OCI-LY3 (cell line): ENCODE data around the gene FOXJ3.

ENCODE experiments used
- H2AFZ ChIP-seq: fragments of 200-600, 300-600 bp; shearing (Covaris generic); 2 replicates; pipeline ENCODE4 v1.6.0; 2014; ENCODE audit warnings: antibody characterized with exemption, low read depth, low read length
- H3K27ac ChIP-seq: fragments of 200-600, 300-600 bp; sonication (generic); 2 replicates; pipeline ENCODE4 v1.5.1; 2014; ENCODE audit warnings: mild to moderate bottlenecking, low read length, moderate library complexity, mixed read lengths
- H3K27me3 ChIP-seq: fragments of 200-600, 300-600 bp; sonication (generic); 2 replicates; pipeline ENCODE4 v1.6.1; 2014; ENCODE audit warnings: low read depth, low read length, mixed read lengths
- H3K36me3 ChIP-seq: fragments of 200-600, 300-600 bp; sonication (generic); replicated peaks from 2 replicates; pipeline ENCODE3; 2014; ENCODE audit warnings: low read depth, low read length, mixed read lengths
- H3K4me1 ChIP-seq: fragments of 300-600, 200-600 bp; sonication (generic); 2 replicates; pipeline ENCODE4 v1.6.1; 2014; ENCODE audit warnings: low read length, mixed read lengths
- H3K4me2 ChIP-seq: fragments of 200-600, 300-600 bp; sonication (generic); 2 replicates; pipeline ENCODE4 v1.6.1; 2014; ENCODE audit warnings: low read length, mixed read lengths
- H3K4me3 ChIP-seq: fragments of 300-600, 200-600 bp; sonication (generic); 2 replicates; pipeline ENCODE4 v1.5.1; 2014; ENCODE audit warnings: antibody characterized with exemption, mild to moderate bottlenecking, low read length, moderate library complexity
- H3K79me2 ChIP-seq: fragments of 300-600, 200-600 bp; shearing (Covaris generic); 2 replicates; pipeline ENCODE4 v1.6.1; 2014; ENCODE audit warnings: mild to moderate bottlenecking, low read length, mixed read lengths
- H3K9ac ChIP-seq: fragments of 300-600, 200-600 bp; shearing (Covaris generic); 2 replicates; pipeline ENCODE4 v1.6.0; 2014; ENCODE audit warnings: mild to moderate bottlenecking, low read length, moderate library complexity
- H3K9me3 ChIP-seq: fragments of 200-600, 300-600 bp; shearing (Covaris generic); 2 replicates; pipeline ENCODE4 v1.6.1; 2014; ENCODE audit warnings: low read length, mixed read lengths; ENCODE audit not compliant: insufficient read depth
- H4K20me1 ChIP-seq: fragments of 200-600, 300-600 bp; sonication (generic); 2 replicates; pipeline ENCODE4 v1.6.1; 2016; ENCODE audit warnings: low read length, mixed read lengths; ENCODE audit not compliant: insufficient read depth
- CTCF ChIP-seq: fragments of 200-600, 300-600 bp; sonication (generic); IDR thresholded peaks from 2 replicates; pipeline ENCODE4 v1.5.1; 2014; ENCODE audit warnings: antibody characterized with exemption, low read length, low read depth
- EZH2phosphoT487 ChIP-seq: fragments of 200-600 bp; shearing (Covaris generic); IDR thresholded peaks from 2 replicates; pipeline ENCODE4 v1.6.1; 2018; ENCODE audit warnings: antibody characterized with exemption, mixed run types, low read depth

Gene FOXJ3

DNA sequence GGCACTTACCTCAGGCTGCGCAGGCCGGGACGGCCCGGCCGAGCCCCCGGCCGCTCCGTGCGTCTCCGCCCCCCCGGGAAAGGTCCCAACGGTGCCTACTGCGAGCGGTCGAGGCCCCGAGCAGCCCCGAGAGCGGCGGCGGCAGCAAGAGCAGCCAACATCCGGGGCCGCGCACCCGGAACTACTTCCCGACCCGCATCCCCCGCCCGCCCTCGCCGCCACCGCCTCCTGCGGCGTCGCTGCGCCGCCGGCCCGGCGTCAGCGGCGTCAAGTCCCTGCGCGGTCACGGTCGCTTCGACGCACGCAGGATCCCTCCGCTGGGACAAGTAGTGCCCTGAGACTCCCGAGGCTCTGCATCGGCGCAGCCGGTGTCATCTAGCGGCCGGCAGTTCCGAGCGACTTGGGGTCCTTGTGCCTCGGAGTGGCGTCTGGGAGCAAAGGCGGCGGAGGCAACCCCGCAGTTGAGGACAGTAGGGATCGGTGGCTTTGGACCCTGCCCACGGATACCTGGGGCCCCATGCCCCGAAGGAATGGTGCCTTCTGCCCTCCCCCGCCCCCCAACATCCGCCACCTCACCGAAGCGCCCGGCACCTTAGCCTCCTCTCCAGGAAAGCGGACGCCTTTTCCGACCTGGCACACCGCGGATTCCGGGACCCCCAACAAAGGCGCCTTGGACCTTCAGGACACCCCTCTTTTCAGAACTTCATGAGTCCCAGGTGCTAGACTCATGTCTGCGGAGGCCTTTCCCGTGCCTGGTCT lies at the start of gene FOXJ3:
Gene FOXJ3 (minus strand): TSS at position 186 of the 759 bp plus-strand sequence. CDS start 24,142 bp downstream, outside the sequence.
- Histone ChIP-seq H4K20me1 (peaks cover 33% of the 10 kb centered on the region), H3K4me2 (peak within 1 kb of the TSS; percentile 87), H3K9me3 (no peaks in the 10 kb centered on the region), H3K9ac (peak within 1 kb of the TSS; percentile 79), H3K4me1 (peaks cover 14% of the 10 kb centered on the region), H2AFZ (peak within 1 kb of the TSS; percentile 78), H3K4me3 (peak within 1 kb of the TSS; percentile 89), H3K27ac (peak within 1 kb of the TSS; percentile 61), H3K27me3 (no peaks in the 10 kb centered on the region), H3K79me2 (peaks cover 59% of the 10 kb centered on the region), H3K36me3 (no peaks in the 10 kb centered on the region)
- no peak for TF ChIP-seq CTCF

DNA sequence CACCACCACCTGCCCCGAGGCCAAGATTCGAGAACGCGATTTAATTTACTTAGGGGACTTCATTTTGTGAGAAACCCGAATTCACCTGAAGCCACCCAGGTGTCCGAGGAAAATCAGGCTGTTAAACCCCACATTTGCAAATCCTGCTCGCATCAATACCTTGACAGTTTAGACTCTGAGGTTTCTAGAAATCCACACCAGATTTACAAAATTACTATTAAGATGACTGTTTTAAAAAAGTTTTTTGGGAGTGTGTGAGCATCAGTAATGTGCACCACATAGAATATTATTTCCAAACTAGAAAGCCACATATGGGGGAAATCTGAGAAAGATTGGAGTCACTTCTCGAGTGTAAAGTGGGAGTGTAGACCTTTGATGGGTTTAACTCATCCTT lies 46.2 kb upstream of the FOXJ3 start:
- H4K20me1 ChIP-seq: no peaks in the 10 kb centered on the region
- H3K36me3 ChIP-seq: no peaks in the 10 kb centered on the region
- peak overlapping the region; percentile 88 for H3K4me3 ChIP-seq
- peak overlapping the region; percentile 29; the same call in 1 of the 2 replicates for H2AFZ ChIP-seq
- H3K4me2 ChIP-seq: peak overlapping the region; percentile 92
- TF ChIP-seq CTCF: no peak
- TF ChIP-seq EZH2phosphoT487: no peak
- H3K9me3 ChIP-seq: no peaks in the 10 kb centered on the region
- H3K27ac ChIP-seq: no peak overlapping the region
- no peaks in the 10 kb centered on the region for H3K79me2 ChIP-seq
- 0 out of 2 replicates have a peak, but pooled peaks cover 4% of the 10 kb centered on the region for H3K4me1 ChIP-seq
- peaks cover 16% of the 10 kb centered on the region for H3K27me3 ChIP-seq
- H3K9ac ChIP-seq: peak overlapping the region; percentile 28; the same call in 1 of the 2 replicates

GRCh38 chr1:42380586-42381279 lies 45.7 kb upstream of the FOXJ3 start, which contains the start of gene RIMKLA:
TSS of gene RIMKLA (plus strand) at chr1:42380792. CDS start at chr1:42380935, 143 bp downstream.
- peak within 1 kb of the TSS; percentile 71 for H2AFZ ChIP-seq
- peak within 1 kb of the TSS; percentile 43; the same call in 1 of the 2 replicates for H3K9ac ChIP-seq
- 0 out of 2 replicates have a peak, but pooled peaks cover 4% of the 10 kb centered on the region for H3K4me1 ChIP-seq
- H3K4me3 ChIP-seq: peak within 1 kb of the TSS; percentile 88
- H3K36me3 ChIP-seq: no peaks in the 10 kb centered on the region
- H3K4me2 ChIP-seq: peak within 1 kb of the TSS; percentile 94
- no peaks in the 10 kb centered on the region for H3K79me2 ChIP-seq
- H3K27me3 ChIP-seq: peaks cover 16% of the 10 kb centered on the region
- H4K20me1 ChIP-seq: no peaks in the 10 kb centered on the region
- no peak within 1 kb of the TSS for H3K27ac ChIP-seq
- no peaks in the 10 kb centered on the region for H3K9me3 ChIP-seq
- TF ChIP-seq EZH2phosphoT487: no peak
- no peak for TF ChIP-seq CTCF
